GM23338 (cell line): Measurements from ENCODE around the gene DOCK10. TPM values are rescaled to one million over a fixed set of nuclear protein-coding genes. Genes with fewer than 3 reads are reported as not detected.

Source experiments
- ATAC-seq: fragments of 200-7000 bp; cut with Tn5 transposase; 3 replicates; pipeline ENCODE4 v1.9.1; 2020
- DNase-seq: peaks from one replicate; pipeline ENCODE4 v3.0.0-alpha.2; 2015; ENCODE audit warnings: low spot score
- H2AFZ ChIP-seq: fragments of 200-600 bp; sonication (generic); 2 replicates; pipeline ENCODE4 v1.8.0; 2016; ENCODE audit warnings: antibody characterized with exemption, mild to moderate bottlenecking, moderate library complexity
- H3F3A ChIP-seq: fragments of 200-600 bp; sonication (generic); replicated peaks from 2 replicates; pipeline ENCODE4 v1.8.0; 2017; ENCODE audit warnings: antibody characterized with exemption, mixed run types, low read depth
- H3K27ac ChIP-seq: fragments of 200-600 bp; sonication (generic); 2 replicates; pipeline ENCODE4 v1.6.1; 2016; ENCODE audit warnings: low read depth
- H3K27me3 ChIP-seq: fragments of 200-600 bp; sonication (generic); 2 replicates; pipeline ENCODE4 v1.8.0; 2016; ENCODE audit warnings: mild to moderate bottlenecking, mixed run types, moderate library complexity; ENCODE audit not compliant: insufficient read depth
- H3K36me3 ChIP-seq: fragments of 200-600 bp; sonication (generic); 2 replicates; pipeline ENCODE4 v1.8.0; 2016; ENCODE audit warnings: mild to moderate bottlenecking; ENCODE audit not compliant: insufficient read depth
- H3K4me1 ChIP-seq: fragments of 200-600 bp; sonication (generic); 2 replicates; pipeline ENCODE4 v1.8.0; 2016; ENCODE audit warnings: mild to moderate bottlenecking, moderate library complexity; ENCODE audit not compliant: insufficient read depth
- H3K4me2 ChIP-seq: fragments of 200-600 bp; sonication (generic); 2 replicates; pipeline ENCODE4 v1.7.1; 2017; ENCODE audit warnings: mixed run types
- H3K4me3 ChIP-seq: fragments of 200-600 bp; sonication (generic); 2 replicates; pipeline ENCODE4 v1.6.1; 2016; ENCODE audit warnings: mixed run types
- H3K79me2 ChIP-seq: fragments of 200-600 bp; sonication (generic); replicated peaks from 2 replicates; pipeline ENCODE4 v1.8.0; 2017; ENCODE audit warnings: mild to moderate bottlenecking; ENCODE audit not compliant: insufficient read depth
- H3K9me2 ChIP-seq: fragments of 200-600 bp; sonication (generic); 2 replicates; pipeline ENCODE4 v1.8.0; 2017; ENCODE audit not compliant: insufficient read depth
- H4K20me1 ChIP-seq: fragments of 200-600 bp; sonication (generic); replicated peaks from 2 replicates; pipeline ENCODE4 v1.8.0; 2017; ENCODE audit warnings: mild to moderate bottlenecking; ENCODE audit not compliant: insufficient read depth
- H3K27ac Mint-ChIP-seq: 2 replicates; pipeline ENCODE4 v1.8.0; 2020; ENCODE audit warnings: inconsistent platforms, mild to moderate bottlenecking, moderate library complexity, mixed read lengths
- H3K27me3 Mint-ChIP-seq: 3 replicates; pipeline ENCODE4 v1.8.0; 2022; ENCODE audit warnings: low read depth, mild to moderate bottlenecking, moderate library complexity, mixed read lengths, inconsistent platforms; ENCODE audit not compliant: insufficient read depth, poor library complexity
- H3K36me3 Mint-ChIP-seq: 3 replicates; pipeline ENCODE4 v1.8.0; 2021; ENCODE audit warnings: low read depth, mild to moderate bottlenecking, inconsistent platforms, moderate library complexity, mixed read lengths
- H3K4me1 Mint-ChIP-seq: 3 replicates; pipeline ENCODE4 v1.8.0; 2020; ENCODE audit warnings: mild to moderate bottlenecking, inconsistent platforms, mixed read lengths
- H3K4me3 Mint-ChIP-seq: 3 replicates; pipeline ENCODE4 v1.8.0; 2021; ENCODE audit warnings: moderate library complexity, mild to moderate bottlenecking, inconsistent platforms, mixed read lengths
- H3K9me3 Mint-ChIP-seq: 3 replicates; pipeline ENCODE4 v1.8.0; 2020; ENCODE audit warnings: moderate library complexity, mild to moderate bottlenecking, inconsistent platforms, mixed read lengths
- ETS1 ChIP-seq: IDR thresholded peaks from 2 replicates; pipeline ENCODE4 v1.6.1; 2016; ENCODE audit warnings: antibody characterized with exemption
- EZH2 ChIP-seq: fragments of 200-600 bp; sonication (generic); IDR thresholded peaks from one replicate; pipeline ENCODE4 v1.8.0; 2017; ENCODE audit warnings: antibody characterized with exemption, mild to moderate bottlenecking, low read depth; ENCODE audit not compliant: unreplicated experiment
- EZH2phosphoT487 ChIP-seq: fragments of 200-600 bp; sonication (generic); IDR thresholded peaks from one replicate; pipeline ENCODE4 v1.8.1; 2018; ENCODE audit warnings: antibody characterized with exemption; ENCODE audit not compliant: unreplicated experiment
- JUNB ChIP-seq: IDR thresholded peaks from one replicate; pipeline ENCODE4 v1.6.1; 2016; ENCODE audit warnings: antibody characterized with exemption; ENCODE audit not compliant: unreplicated experiment
- NANOG ChIP-seq: IDR thresholded peaks from 2 replicates; pipeline ENCODE4 v1.6.1; 2016; ENCODE audit warnings: antibody characterized with exemption, borderline replicate concordance
- POLR2AphosphoS5 ChIP-seq: IDR thresholded peaks from 2 replicates; pipeline ENCODE4 v1.6.1; 2016; ENCODE audit warnings: antibody characterized with exemption, low read depth
- REST ChIP-seq: IDR thresholded peaks from one replicate; pipeline ENCODE4 v1.6.1; 2018; ENCODE audit warnings: antibody characterized with exemption; ENCODE audit not compliant: unreplicated experiment
- STAT1 ChIP-seq: IDR thresholded peaks from one replicate; pipeline ENCODE4 v1.6.1; 2016; ENCODE audit warnings: antibody characterized with exemption; ENCODE audit not compliant: unreplicated experiment
- ZNF114 ChIP-seq: fragments of 250-450 bp; sonication (Bioruptor Pico); IDR thresholded peaks from 2 replicates; pipeline ENCODE4 v1.5.0; 2020; ENCODE audit warnings: mild to moderate bottlenecking, moderate library complexity
- polyA plus RNA-seq: library from polyadenylated mRNA; unstranded; fragments of >200 nt; fragmentation: Nextera tagmentation; extraction: Ambion mirVana; gene quantifications from 2 replicates; pipeline ENCODE4 v1.2.1, GENCODE V29; 2016
- total RNA-seq: library from RNA; depleted of rRNA; stranded (reverse); fragments of >200 nt; shearing (Covaris generic); gene quantifications from 2 replicates; pipeline ENCODE4 v1.2.3, GENCODE V29; 2014
- TF ChIP-seq, protein P1 (sequence below), 2 experiments: fragments of 200-600 bp in 1 of 2; sonication (generic) in 1 of 2; conservative IDR thresholded peaks; 2 replicates each; pipeline versions ENCODE4 v1.5.1 to v1.6.1; 2016 to 2017; ENCODE audit warnings: antibody characterized with exemption in 2 of 2, low read depth in 2 of 2, mild to moderate bottlenecking in 2 of 2, moderate library complexity in 1 of 2
- TF ChIP-seq, protein P2 (sequence below): fragments of 250-450 bp; sonication (Bioruptor Pico); IDR thresholded peaks from 2 replicates; pipeline ENCODE4 v1.5.0; 2020; ENCODE audit warnings: mild to moderate bottlenecking, moderate library complexity

DOCK10 gene
- total and polyA plus RNA-seq, 2 experiments from 2014 or later: 1.0 to 1.7 TPM

- no peak for TF ChIP-seq EZH2phosphoT487
- TF ChIP-seq, protein P1, sequence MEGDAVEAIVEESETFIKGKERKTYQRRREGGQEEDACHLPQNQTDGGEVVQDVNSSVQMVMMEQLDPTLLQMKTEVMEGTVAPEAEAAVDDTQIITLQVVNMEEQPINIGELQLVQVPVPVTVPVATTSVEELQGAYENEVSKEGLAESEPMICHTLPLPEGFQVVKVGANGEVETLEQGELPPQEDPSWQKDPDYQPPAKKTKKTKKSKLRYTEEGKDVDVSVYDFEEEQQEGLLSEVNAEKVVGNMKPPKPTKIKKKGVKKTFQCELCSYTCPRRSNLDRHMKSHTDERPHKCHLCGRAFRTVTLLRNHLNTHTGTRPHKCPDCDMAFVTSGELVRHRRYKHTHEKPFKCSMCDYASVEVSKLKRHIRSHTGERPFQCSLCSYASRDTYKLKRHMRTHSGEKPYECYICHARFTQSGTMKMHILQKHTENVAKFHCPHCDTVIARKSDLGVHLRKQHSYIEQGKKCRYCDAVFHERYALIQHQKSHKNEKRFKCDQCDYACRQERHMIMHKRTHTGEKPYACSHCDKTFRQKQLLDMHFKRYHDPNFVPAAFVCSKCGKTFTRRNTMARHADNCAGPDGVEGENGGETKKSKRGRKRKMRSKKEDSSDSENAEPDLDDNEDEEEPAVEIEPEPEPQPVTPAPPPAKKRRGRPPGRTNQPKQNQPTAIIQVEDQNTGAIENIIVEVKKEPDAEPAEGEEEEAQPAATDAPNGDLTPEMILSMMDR (conservative IDR thresholded peaks at IDR 0.05; ENCODE audit: low read depth in 2 of 2): no peak
These were observed 158.6 kb downstream of the DOCK10 start (continued) for GRCh38 chr2:224883700-224884099.

- H3K27ac Mint-ChIP-seq: no peak overlapping the region
- Histone ChIP-seq H2AFZ (no peak overlapping the region), H3K9me2 (no peaks in the 10 kb centered on the region; the same call in 1 of the 2 replicates), H3K36me3 (no peaks in the 10 kb centered on the region), H4K20me1 (no peaks in the 10 kb centered on the region), H3K79me2 (no peaks in the 10 kb centered on the region), H3K27me3 (no peaks in the 10 kb centered on the region), H3F3A (no peaks in the 10 kb centered on the region), H3K4me2 (no peak overlapping the region), H3K4me1 (no peaks in the 10 kb centered on the region), H3K27ac (no peak overlapping the region), H3K4me3 (no peak overlapping the region)
- H3K9me3 Mint-ChIP-seq: no peaks in the 10 kb centered on the region
- H3K27me3 Mint-ChIP-seq: no peaks in the 10 kb centered on the region
- H3K4me1 Mint-ChIP-seq: 0 out of 3 replicates have a peak, but pooled peaks cover 2% of the 10 kb centered on the region
- ATAC-seq (no peak), DNase-seq (no peak)
- H3K36me3 Mint-ChIP-seq: no peaks in the 10 kb centered on the region
- no peak overlapping the region for H3K4me3 Mint-ChIP-seq
- TF ChIP-seq STAT1 (no peak), EZH2 (no peak), JUNB (no peak), ZNF114 (CRISPR knock-in tag) (no peak), REST (no peak), POLR2AphosphoS5 (no peak), ETS1 (no peak), NANOG (no peak)
- TF ChIP-seq, protein P2, sequence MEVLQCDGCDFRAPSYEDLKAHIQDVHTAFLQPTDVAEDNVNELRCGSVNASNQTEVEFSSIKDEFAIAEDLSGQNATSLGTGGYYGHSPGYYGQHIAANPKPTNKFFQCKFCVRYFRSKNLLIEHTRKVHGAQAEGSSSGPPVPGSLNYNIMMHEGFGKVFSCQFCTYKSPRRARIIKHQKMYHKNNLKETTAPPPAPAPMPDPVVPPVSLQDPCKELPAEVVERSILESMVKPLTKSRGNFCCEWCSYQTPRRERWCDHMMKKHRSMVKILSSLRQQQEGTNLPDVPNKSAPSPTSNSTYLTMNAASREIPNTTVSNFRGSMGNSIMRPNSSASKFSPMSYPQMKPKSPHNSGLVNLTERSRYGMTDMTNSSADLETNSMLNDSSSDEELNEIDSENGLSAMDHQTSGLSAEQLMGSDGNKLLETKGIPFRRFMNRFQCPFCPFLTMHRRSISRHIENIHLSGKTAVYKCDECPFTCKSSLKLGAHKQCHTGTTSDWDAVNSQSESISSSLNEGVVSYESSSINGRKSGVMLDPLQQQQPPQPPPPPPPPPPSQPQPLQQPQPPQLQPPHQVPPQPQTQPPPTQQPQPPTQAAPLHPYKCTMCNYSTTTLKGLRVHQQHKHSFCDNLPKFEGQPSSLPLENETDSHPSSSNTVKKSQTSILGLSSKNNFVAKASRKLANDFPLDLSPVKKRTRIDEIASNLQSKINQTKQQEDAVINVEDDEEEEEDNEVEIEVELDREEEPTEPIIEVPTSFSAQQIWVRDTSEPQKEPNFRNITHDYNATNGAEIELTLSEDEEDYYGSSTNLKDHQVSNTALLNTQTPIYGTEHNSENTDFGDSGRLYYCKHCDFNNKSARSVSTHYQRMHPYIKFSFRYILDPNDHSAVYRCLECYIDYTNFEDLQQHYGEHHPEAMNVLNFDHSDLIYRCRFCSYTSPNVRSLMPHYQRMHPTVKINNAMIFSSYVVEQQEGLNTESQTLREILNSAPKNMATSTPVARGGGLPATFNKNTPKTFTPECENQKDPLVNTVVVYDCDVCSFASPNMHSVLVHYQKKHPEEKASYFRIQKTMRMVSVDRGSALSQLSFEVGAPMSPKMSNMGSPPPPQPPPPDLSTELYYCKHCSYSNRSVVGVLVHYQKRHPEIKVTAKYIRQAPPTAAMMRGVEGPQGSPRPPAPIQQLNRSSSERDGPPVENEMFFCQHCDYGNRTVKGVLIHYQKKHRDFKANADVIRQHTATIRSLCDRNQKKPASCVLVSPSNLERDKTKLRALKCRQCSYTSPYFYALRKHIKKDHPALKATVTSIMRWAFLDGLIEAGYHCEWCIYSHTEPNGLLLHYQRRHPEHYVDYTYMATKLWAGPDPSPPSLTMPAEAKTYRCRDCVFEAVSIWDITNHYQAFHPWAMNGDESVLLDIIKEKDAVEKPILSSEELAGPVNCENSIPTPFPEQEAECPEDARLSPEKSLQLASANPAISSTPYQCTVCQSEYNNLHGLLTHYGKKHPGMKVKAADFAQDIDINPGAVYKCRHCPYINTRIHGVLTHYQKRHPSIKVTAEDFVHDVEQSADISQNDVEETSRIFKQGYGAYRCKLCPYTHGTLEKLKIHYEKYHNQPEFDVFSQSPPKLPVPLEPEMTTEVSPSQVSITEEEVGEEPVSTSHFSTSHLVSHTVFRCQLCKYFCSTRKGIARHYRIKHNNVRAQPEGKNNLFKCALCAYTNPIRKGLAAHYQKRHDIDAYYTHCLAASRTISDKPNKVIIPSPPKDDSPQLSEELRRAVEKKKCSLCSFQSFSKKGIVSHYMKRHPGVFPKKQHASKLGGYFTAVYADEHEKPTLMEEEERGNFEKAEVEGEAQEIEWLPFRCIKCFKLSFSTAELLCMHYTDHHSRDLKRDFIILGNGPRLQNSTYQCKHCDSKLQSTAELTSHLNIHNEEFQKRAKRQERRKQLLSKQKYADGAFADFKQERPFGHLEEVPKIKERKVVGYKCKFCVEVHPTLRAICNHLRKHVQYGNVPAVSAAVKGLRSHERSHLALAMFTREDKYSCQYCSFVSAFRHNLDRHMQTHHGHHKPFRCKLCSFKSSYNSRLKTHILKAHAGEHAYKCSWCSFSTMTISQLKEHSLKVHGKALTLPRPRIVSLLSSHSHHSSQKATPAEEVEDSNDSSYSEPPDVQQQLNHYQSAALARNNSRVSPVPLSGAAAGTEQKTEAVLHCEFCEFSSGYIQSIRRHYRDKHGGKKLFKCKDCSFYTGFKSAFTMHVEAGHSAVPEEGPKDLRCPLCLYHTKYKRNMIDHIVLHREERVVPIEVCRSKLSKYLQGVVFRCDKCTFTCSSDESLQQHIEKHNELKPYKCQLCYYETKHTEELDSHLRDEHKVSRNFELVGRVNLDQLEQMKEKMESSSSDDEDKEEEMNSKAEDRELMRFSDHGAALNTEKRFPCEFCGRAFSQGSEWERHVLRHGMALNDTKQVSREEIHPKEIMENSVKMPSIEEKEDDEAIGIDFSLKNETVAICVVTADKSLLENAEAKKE: no peak
- TF ChIP-seq, protein P1 (conservative IDR thresholded peaks at IDR 0.05; ENCODE audit: low read depth in 2 of 2): no peak
These were observed 159.1 kb downstream of the DOCK10 start for GRCh38 chr2:224883172-224883516.
